Measurements from ENCODE around the gene ST3GAL5. TPM values are rescaled to one million over a fixed set of nuclear protein-coding genes. Genes with fewer than 3 reads are reported as not detected.
"Not testable (repeated sequence)": the region's sequence is repeated elsewhere in the genome, so short reads cannot be mapped to it uniquely, and the experiment has no call there.

ST3GAL5 gene
- total RNA-seq, 4 donors from 2014 or later, result 30.9 to 37.4 (median 32.9) TPM

DNA sequence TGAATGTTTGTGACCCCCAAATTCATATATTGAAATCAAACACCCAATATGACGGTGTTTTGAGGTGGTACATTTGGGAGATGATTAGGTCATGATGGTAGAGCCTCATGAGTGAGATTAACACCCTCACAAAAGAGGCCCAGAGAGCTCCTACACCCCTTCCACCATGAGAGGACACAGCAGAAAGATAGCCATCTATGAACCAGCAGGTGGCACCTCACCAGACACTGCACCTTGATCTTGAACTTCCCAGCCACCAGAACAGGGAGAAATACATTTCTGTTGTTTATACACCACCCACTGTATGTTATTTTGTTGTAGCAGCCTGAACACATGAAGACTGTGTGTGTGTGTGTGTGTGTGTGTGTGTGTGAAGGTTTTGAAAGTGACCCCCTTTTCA, 58.1 kb downstream of the ST3GAL5 start:
- Histone ChIP-seq H3K4me3 (no peak overlapping the region), H3K36me3 (no peaks in the 10 kb centered on the region), H3K27ac (no peak overlapping the region), H3K27me3 (no peaks in the 10 kb centered on the region), H3K9me3 (peaks cover 0 to 2% (median 0%) of the 10 kb centered on the region in 4 donors), H3K4me1 (peaks cover 0 to 12% (median 2%) of the 10 kb centered on the region in 4 donors)
- 0 to 56% methylated on average over 1 of the region's 1 CpG for WGBS, 2 donors
- TF ChIP-seq CTCF (IDR thresholded peaks at IDR 0.05) (no peak), POLR2A (IDR thresholded peaks at IDR 0.05) (no peak), EP300 (IDR thresholded peaks at IDR 0.05) (no peak)
- no peak for DNase-seq (ENCODE audit: low spot score in 2 of 2)

DNA sequence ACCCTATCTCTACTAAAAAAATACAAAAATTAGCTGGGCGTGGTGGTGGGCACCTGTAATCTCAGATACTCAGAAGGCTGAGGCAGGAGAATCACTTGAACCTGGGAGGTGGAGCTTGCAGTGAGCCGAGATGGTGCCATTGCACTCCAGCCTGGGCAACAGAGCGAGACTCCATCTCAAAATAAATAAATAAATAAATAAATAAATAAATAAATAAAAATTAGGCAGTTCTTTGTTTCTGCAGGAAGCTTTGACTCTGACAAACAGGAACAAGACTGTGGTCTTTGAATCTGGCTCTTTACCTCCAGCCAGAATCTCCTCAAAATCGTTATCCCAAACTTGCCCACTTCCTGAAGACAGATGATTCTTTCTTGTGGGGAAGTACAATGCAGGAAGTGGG, 59.4 kb downstream of the ST3GAL5 start:
- not testable (repeated sequence) for H3K36me3 ChIP-seq; H3K27ac ChIP-seq; H3K27me3 ChIP-seq; H3K9me3 ChIP-seq; DNase-seq (ENCODE audit: low spot score in 2 of 2); H3K4me3 ChIP-seq
- 85 to 89% methylated on average over 4 of the region's 4 CpGs for WGBS, 2 donors
- peaks cover 0 to 12% (median 2%) of the 10 kb centered on the region in 4 donors for H3K4me1 ChIP-seq

DNA sequence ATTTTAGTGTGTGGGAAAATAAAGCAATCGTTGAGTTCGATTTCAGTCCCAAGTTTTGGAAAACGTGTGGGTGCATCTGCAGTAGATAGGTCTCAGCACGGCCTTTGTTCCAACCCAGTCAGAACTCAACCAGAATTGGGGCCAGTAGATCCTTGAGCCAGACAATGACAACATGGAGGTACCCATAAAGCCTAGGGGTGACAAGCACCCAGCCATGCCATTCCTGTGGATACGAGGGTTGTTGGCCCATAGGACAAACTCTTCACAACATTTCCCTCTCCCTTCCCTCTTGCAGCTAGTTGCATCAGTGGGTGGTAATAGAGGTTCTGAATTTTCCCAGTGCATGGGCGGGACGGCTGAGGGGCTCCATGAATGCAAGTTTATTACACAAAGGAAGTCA, 60.1 kb downstream of the ST3GAL5 start:
- Histone ChIP-seq H3K4me1 (peaks cover 0 to 12% (median 2%) of the 10 kb centered on the region in 4 donors), H3K27ac (no peak overlapping the region), H3K36me3 (no peaks in the 10 kb centered on the region), H3K4me3 (no peak overlapping the region), H3K27me3 (no peaks in the 10 kb centered on the region), H3K9me3 (no peaks in the 10 kb centered on the region)
- DNase-seq (ENCODE audit: low spot score in 2 of 2), result no peak
- WGBS, 2 donors, result 93 to 97% methylated on average over 7 of the region's 7 CpGs
- no peak for TF ChIP-seq EP300 (IDR thresholded peaks at IDR 0.05)
- no peak for TF ChIP-seq CTCF (IDR thresholded peaks at IDR 0.05)
- TF ChIP-seq POLR2A (IDR thresholded peaks at IDR 0.05), result no peak

GRCh38 chr2:85827879-85828569, 60.8 kb downstream of the ST3GAL5 start:
- H3K27me3 ChIP-seq, result no peaks in the 10 kb centered on the region
- TF ChIP-seq CTCF (IDR thresholded peaks at IDR 0.05), result no peak
- TF ChIP-seq EP300 (IDR thresholded peaks at IDR 0.05), result no peak
- peak overlapping the region in 2 of 4 donors; percentile 20 to 32 for H3K4me3 ChIP-seq
- H3K27ac ChIP-seq, result no peak overlapping the region
- H3K4me1 ChIP-seq, result peaks cover 0 to 12% (median 2%) of the 10 kb centered on the region in 4 donors
- 75 to 80% methylated on average over 18 of the region's 18 CpGs for WGBS, 2 donors
- no peaks in the 10 kb centered on the region for H3K36me3 ChIP-seq
- DNase-seq (ENCODE audit: low spot score in 2 of 2), result no peak
- no peaks in the 10 kb centered on the region for H3K9me3 ChIP-seq

DNA sequence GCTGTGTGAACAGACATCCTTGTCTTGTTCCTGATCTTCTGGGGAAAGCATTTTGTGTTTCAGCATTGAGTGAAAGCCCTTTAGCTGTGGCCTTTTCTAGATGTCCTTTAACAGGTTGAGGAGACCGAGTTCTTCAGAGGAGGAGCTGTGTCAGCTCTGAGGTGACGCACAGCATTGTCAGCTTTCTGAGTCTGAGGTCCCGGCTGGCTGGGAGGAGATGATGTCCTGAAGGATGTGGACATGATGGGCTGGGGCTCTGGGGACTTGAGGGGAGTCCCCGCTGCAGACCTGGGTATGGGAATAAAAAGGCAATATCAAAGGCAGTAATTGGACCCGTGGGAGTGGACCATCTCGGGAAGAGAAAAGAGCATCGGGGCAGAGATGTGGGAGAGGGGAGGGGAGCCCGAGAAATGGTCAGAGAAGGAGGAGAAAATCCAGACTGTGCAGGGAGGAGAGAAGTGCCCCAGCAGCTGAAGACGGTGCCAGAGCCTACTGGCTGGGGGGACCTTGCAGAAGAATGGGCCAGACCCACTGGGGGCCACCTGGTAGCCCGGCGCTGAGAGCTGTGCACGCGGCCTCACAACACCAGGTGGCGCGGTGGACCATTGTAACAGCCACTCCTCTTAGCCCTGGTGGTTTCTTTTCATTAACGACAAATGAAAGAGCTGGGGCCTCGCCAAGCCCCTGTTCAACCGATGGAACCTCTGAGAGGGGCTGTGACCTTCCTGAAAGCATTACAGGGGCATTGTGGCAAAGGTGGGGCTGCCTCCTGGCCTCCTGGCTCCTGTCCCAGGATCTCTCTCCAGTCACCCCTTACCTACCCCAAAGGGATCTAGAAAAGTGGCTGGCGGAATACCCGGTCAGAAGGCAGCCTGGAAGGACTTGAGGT, 61.6 kb downstream of the ST3GAL5 start:
- H3K4me3 ChIP-seq, result peak overlapping the region in 2 of 4 donors; percentile 20 to 32
- TF ChIP-seq EP300 (IDR thresholded peaks at IDR 0.05) (peak in 1 of 2 donors; percentile 40), CTCF (IDR thresholded peaks at IDR 0.05) (peak; percentile 82 to 97 (median 91)), POLR2A (IDR thresholded peaks at IDR 0.05) (no peak)
- WGBS, 2 donors, result 27 to 28% methylated on average over 18 to 20 of the region's 20 CpGs
- no peaks in the 10 kb centered on the region for H3K36me3 ChIP-seq
- no peaks in the 10 kb centered on the region for H3K9me3 ChIP-seq
- H3K27ac ChIP-seq, result no peak overlapping the region
- DNase-seq (ENCODE audit: low spot score in 2 of 2), result peak; percentile 67 to 86
- H3K27me3 ChIP-seq, result no peaks in the 10 kb centered on the region
- peaks cover 0 to 12% (median 2%) of the 10 kb centered on the region in 4 donors for H3K4me1 ChIP-seq
